ENCODE results near the gene MGME1. TPM values are rescaled to one million over a fixed set of nuclear protein-coding genes. Genes with fewer than 3 reads are reported as not detected.
"Not testable (repeated sequence)": the region's sequence is repeated elsewhere in the genome, so short reads cannot be mapped to it uniquely, and the experiment has no call there.

Gene MGME1
- total RNA-seq, 2 experiments from 2014 or later: 28.2 to 30.5 TPM

- intact Hi-C loops (cut with micrococcal nuclease): no loop called here
- no peaks in the 10 kb centered on the region for H3K4me1 Mint-ChIP-seq (ENCODE audit: low read depth)
- no peaks in the 10 kb centered on the region for H3K9me3 Mint-ChIP-seq
- ATAC-seq: no peak
- CTCF ChIA-PET: interaction anchor here (1.1 to 1.2 kb wide), 2 partner anchors 9 to 16 kb away, joined by 3 to 4 read pairs; no protein-coding TSS in a partner anchor
- no peaks in the 10 kb centered on the region for H3K36me3 Mint-ChIP-seq (ENCODE audit: low read depth)
- no peak for TF ChIP-seq CTCF (IDR thresholded peaks at IDR 0.05)
- peaks cover 11% of the 10 kb centered on the region for H3K27me3 Mint-ChIP-seq
- DNase-seq: no peak
- no peak overlapping the region for H3K27ac Mint-ChIP-seq
- POLR2A ChIA-PET: interaction anchor here (0.7 kb wide), 1 partner anchor 72 kb away, joined by 3 read pairs; no protein-coding TSS in a partner anchor
- no peak overlapping the region for H3K4me3 Mint-ChIP-seq
These were observed 52.1 kb downstream of the MGME1 start for GRCh38 chr20:18020931-18021330.

DNA sequence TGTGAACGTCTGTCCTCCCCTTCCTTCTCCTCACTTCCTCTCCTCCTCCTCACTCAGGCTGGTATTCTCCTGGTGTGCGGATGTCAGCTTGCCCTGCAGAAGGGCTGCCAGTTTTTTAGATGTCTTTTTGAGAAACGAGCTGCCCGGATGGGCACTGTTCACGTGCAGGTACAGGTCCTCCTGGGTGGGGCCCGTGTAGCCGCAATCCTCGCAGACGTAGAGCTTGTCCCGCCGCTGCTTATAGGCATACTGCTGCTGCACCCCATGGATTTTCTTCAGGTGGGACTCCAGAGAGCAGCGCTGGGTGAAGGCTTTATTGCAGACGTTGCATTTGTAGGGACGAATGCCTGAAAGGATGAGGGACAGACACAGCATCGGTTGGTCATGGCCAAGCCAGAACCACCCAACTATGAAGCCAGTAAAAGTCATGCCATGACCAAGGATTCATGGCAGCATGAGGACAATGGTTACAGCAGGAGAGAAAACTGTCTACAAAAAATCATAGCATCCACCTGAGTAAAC lies 55.8 kb downstream of the MGME1 start:
- ChIA-PET POLR2A (no interaction called here), CTCF (no interaction called here)
- no peak for TF ChIP-seq CTCF (IDR thresholded peaks at IDR 0.05)
- ATAC-seq (no peak), DNase-seq (no peak)
- H3K4me3 Mint-ChIP-seq: no peak overlapping the region
- no peak overlapping the region for H3K27ac Mint-ChIP-seq
- intact Hi-C loops (cut with micrococcal nuclease): no loop called here
- H3K36me3 Mint-ChIP-seq (ENCODE audit: low read depth): no peaks in the 10 kb centered on the region
- H3K4me1 Mint-ChIP-seq (ENCODE audit: low read depth): no peaks in the 10 kb centered on the region
- H3K9me3 Mint-ChIP-seq: no peaks in the 10 kb centered on the region
- peaks cover 8% of the 10 kb centered on the region for H3K27me3 Mint-ChIP-seq

DNA sequence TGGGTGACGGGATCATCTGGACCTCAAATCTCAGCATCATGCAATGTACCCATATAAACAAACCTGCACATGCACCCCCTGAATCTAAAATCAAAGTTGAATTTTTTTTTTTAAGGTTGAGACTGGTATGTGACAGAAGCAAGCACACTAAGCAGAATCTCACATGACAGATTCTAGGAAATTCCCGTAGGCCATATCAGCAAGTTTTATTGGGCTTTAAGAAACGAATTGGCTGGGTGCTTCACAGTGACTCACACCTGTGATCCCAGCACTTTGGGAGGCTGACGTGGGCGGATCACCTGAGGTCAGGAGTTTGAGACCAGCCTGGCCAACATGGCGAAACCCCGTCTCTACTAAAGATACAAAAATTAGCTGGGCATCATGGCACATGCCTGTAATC lies 58.2 kb downstream of the MGME1 start:
- H3K4me1 Mint-ChIP-seq (ENCODE audit: low read depth); intact Hi-C loops (cut with micrococcal nuclease); H3K9me3 Mint-ChIP-seq; DNase-seq; H3K27me3 Mint-ChIP-seq; H3K4me3 Mint-ChIP-seq; H3K36me3 Mint-ChIP-seq (ENCODE audit: low read depth); POLR2A ChIA-PET; ATAC-seq; CTCF ChIA-PET; H3K27ac Mint-ChIP-seq: not testable (repeated sequence)

GRCh38 chr20:18030020-18030419 lies 61.2 kb downstream of the MGME1 start:
- ATAC-seq (no peak), DNase-seq (no peak)
- H3K36me3 Mint-ChIP-seq (ENCODE audit: low read depth): no peaks in the 10 kb centered on the region
- no peaks in the 10 kb centered on the region for H3K4me1 Mint-ChIP-seq (ENCODE audit: low read depth)
- POLR2A ChIA-PET: no interaction called here
- CTCF ChIA-PET: no interaction called here
- TF ChIP-seq CTCF (IDR thresholded peaks at IDR 0.05): no peak
- H3K4me3 Mint-ChIP-seq: no peak overlapping the region
- H3K9me3 Mint-ChIP-seq: no peaks in the 10 kb centered on the region
- intact Hi-C loops (cut with micrococcal nuclease): no loop called here
- no peak overlapping the region for H3K27ac Mint-ChIP-seq
- H3K27me3 Mint-ChIP-seq: peaks cover 3% of the 10 kb centered on the region

GRCh38 chr20:18031050-18031449 lies 62.2 kb downstream of the MGME1 start:
- TF ChIP-seq CTCF (IDR thresholded peaks at IDR 0.05): no peak
- Mint-ChIP-seq H3K27me3 (peaks cover 1% of the 10 kb centered on the region), H3K9me3 (no peaks in the 10 kb centered on the region), H3K4me1 (ENCODE audit: low read depth) (no peaks in the 10 kb centered on the region), H3K36me3 (ENCODE audit: low read depth) (no peaks in the 10 kb centered on the region), H3K4me3 (no peak overlapping the region), H3K27ac (no peak overlapping the region)
- DNase-seq (no peak), ATAC-seq (no peak)
- intact Hi-C loops (cut with micrococcal nuclease): no loop called here
- ChIA-PET CTCF (no interaction called here), POLR2A (no interaction called here)
